CD14-positive monocyte (primary cell): Measurements from ENCODE around the gene LPIN1. TPM values are rescaled to one million over a fixed set of nuclear protein-coding genes. Genes with fewer than 3 reads are reported as not detected.

Experiments
- DNase-seq, 3 donors: peaks; one replicate each; pipeline ENCODE4 v3.0.0-alpha.2; 2011 to 2022
- H2AFZ ChIP-seq: 2 replicates; pipeline ENCODE4 v1.6.0; 2012; ENCODE audit warnings: mild to moderate bottlenecking, low read depth, low read length, inconsistent platforms; ENCODE audit not compliant: insufficient read depth, poor library complexity, severe bottlenecking
- H3K27ac ChIP-seq, 2 donors: 1 replicate in 1 of 2; 2 replicates in 1 of 2; pipeline ENCODE4 v1.5.1; 2012 to 2013; ENCODE audit warnings: low read length in 2 of 2, control low read depth in 1 of 2, inconsistent platforms in 1 of 2, low read depth in 1 of 2, mild to moderate bottlenecking in 1 of 2
- H3K27me3 ChIP-seq, 2 donors: one replicate each; pipeline versions ENCODE4 v1.6.0 to v1.6.1; 2011 to 2013; ENCODE audit warnings: low read length in 2 of 2; ENCODE audit not compliant: control insufficient read depth in 2 of 2, insufficient read depth in 2 of 2
- H3K36me3 ChIP-seq, 2 donors: replicated peaks in 1 of 2; 1 replicate in 1 of 2; 2 replicates in 1 of 2; pipeline versions ENCODE4 v1.5.1 to v1.6.1; 2012 to 2013; ENCODE audit warnings: low read length in 2 of 2, control low read depth in 1 of 2, inconsistent platforms in 1 of 2, mild to moderate bottlenecking in 1 of 2; ENCODE audit not compliant: insufficient read depth in 2 of 2, control insufficient read depth in 1 of 2
- H3K4me1 ChIP-seq, 2 donors: 1 replicate in 1 of 2; 2 replicates in 1 of 2; pipeline versions ENCODE4 v1.5.1 to v1.6.1; 2012 to 2013; ENCODE audit warnings: low read length in 2 of 2, control low read depth in 1 of 2, inconsistent platforms in 1 of 2, mild to moderate bottlenecking in 1 of 2, moderate library complexity in 1 of 2; ENCODE audit not compliant: insufficient read depth in 2 of 2, control insufficient read depth in 1 of 2
- H3K4me2 ChIP-seq: replicated peaks from 2 replicates; pipeline ENCODE3; 2012; ENCODE audit warnings: low read length, moderate library complexity, mild to moderate bottlenecking; ENCODE audit not compliant: poor library complexity, severe bottlenecking; ENCODE audit errors: extremely low read depth
- H3K4me3 ChIP-seq, 3 experiments: fragments of 200-600 bp in 1 of 3; sonication (generic) in 1 of 3; replicated peaks in 1 of 3; 1 replicate in 2 of 3; 2 replicates in 1 of 3; pipeline ENCODE4 v1.5.1; 2011 to 2013; ENCODE audit warnings: low read length in 3 of 3, mild to moderate bottlenecking in 3 of 3, control low read depth in 2 of 3, low read depth in 2 of 3, inconsistent platforms in 1 of 3, moderate library complexity in 1 of 3
- H3K79me2 ChIP-seq: 2 replicates; pipeline ENCODE4 v1.6.0; 2012; ENCODE audit warnings: mild to moderate bottlenecking, control low read depth, inconsistent platforms, low read length, moderate library complexity; ENCODE audit not compliant: insufficient read depth
- H3K9ac ChIP-seq: 2 replicates; pipeline ENCODE4 v1.6.0; 2017; ENCODE audit warnings: low read length, mild to moderate bottlenecking; ENCODE audit not compliant: insufficient read depth, poor library complexity, severe bottlenecking
- H3K9me3 ChIP-seq, 2 donors: replicated peaks in 1 of 2; 1 replicate in 1 of 2; 2 replicates in 1 of 2; pipeline versions ENCODE4 v1.5.1 to v1.6.1; 2012 to 2013; ENCODE audit warnings: low read length in 2 of 2, control low read depth in 1 of 2; ENCODE audit not compliant: control insufficient read depth in 1 of 2, insufficient read depth in 1 of 2
- H4K20me1 ChIP-seq: 2 replicates; pipeline ENCODE4 v1.6.0; 2012; ENCODE audit warnings: mild to moderate bottlenecking, low read length, control low read depth, moderate library complexity; ENCODE audit not compliant: insufficient read depth
- H3K27ac Mint-ChIP-seq, 7 donors: one replicate each; pipeline ENCODE4 v1.8.0; 2020; ENCODE audit warnings: mild to moderate bottlenecking in 7 of 7, mixed read lengths in 7 of 7, moderate library complexity in 6 of 7, inconsistent platforms in 2 of 7
- H3K27me3 Mint-ChIP-seq, 3 donors: one replicate each; pipeline ENCODE4 v1.8.0; 2021 to 2022; ENCODE audit warnings: low read depth in 3 of 3, mild to moderate bottlenecking in 3 of 3, mixed read lengths in 3 of 3, moderate library complexity in 3 of 3, inconsistent platforms in 1 of 3
- H3K36me3 Mint-ChIP-seq, 2 donors: one replicate each; pipeline ENCODE4 v1.8.0; 2020; ENCODE audit warnings: mixed read lengths in 2 of 2, inconsistent platforms in 1 of 2, mild to moderate bottlenecking in 1 of 2
- H3K4me1 Mint-ChIP-seq: one replicate; pipeline ENCODE4 v1.8.0; 2020; ENCODE audit warnings: mild to moderate bottlenecking, mixed read lengths
- H3K4me3 Mint-ChIP-seq, 2 donors: one replicate each; pipeline ENCODE4 v1.8.0; 2020; ENCODE audit warnings: mild to moderate bottlenecking in 2 of 2, mixed read lengths in 2 of 2, moderate library complexity in 1 of 2
- H3K9me3 Mint-ChIP-seq, 7 donors: one replicate each; pipeline ENCODE4 v1.8.0; 2020 to 2022; ENCODE audit warnings: mixed read lengths in 7 of 7, mild to moderate bottlenecking in 6 of 7, moderate library complexity in 6 of 7, inconsistent platforms in 2 of 7
- CTCF ChIP-seq: fragments of 200-600 bp; IDR thresholded peaks from one replicate; pipeline ENCODE4 v1.8.0; 2022; ENCODE audit warnings: antibody characterized with exemption, mild to moderate bottlenecking
- WGBS: methylation state at CpG from one replicate; pipeline ENCODE4 v1.1.5; 2013; ENCODE audit warnings: missing lambda C conversion rate; ENCODE audit not compliant: insufficient coverage; 5-methylcytosine and 5-hydroxymethylcytosine counted together
- intact Hi-C, 2 donors: fragments of 100-400 bp; cut with micrococcal nuclease; formaldehyde crosslinking; loops; one replicate each; pipeline versions ENCODE4 v1.15.0 to v1.15.1; 2023
- polyA plus RNA-seq, 3 donors: library from polyadenylated mRNA; depleted of rRNA in 1 of 3; unstranded in 2 of 3; stranded (reverse) in 1 of 3; fragments of 300-500 nt in 2 of 3; fragments of >200 nt in 1 of 3; fragmentation: Illumina TruSeq in 2 of 3; gene quantifications; 1 replicate in 2 of 3; 2 replicates in 1 of 3; pipeline ENCODE4 v1.2.3, GENCODE V29; 2012 to 2021

LPIN1 gene
- polyA plus RNA-seq, 3 donors, result 1.8 to 17.6 (median 2.7) TPM

GRCh38 chr2:11711751-11712150 is 34.7 kb upstream of the LPIN1 start:
- H3K27me3 ChIP-seq, result no peaks in the 10 kb centered on the region
- Mint-ChIP-seq H3K27ac (peak overlapping the region in 6 of 7 donors; percentile 19 to 86 (median 51)), H3K9me3 (peaks cover 0 to 2% (median 0%) of the 10 kb centered on the region in 7 donors)

GRCh38 chr2:11712866-11713265 is 33.6 kb upstream of the LPIN1 start:
- no peak overlapping the region for H3K4me3 Mint-ChIP-seq
- peak overlapping the region in 1 of 7 donors; percentile 65 for H3K27ac Mint-ChIP-seq
- no peaks in the 10 kb centered on the region for H3K36me3 Mint-ChIP-seq
- peaks cover 28% of the 10 kb centered on the region for H3K4me1 Mint-ChIP-seq
- intact Hi-C loops, result no loop called here
- peaks cover 0 to 2% (median 2%) of the 10 kb centered on the region in 3 donors for H3K27me3 Mint-ChIP-seq
- DNase-seq, result no peak
- no peak overlapping the region for H3K4me2 ChIP-seq
- no peaks in the 10 kb centered on the region for H3K9me3 ChIP-seq
- no peak overlapping the region for H3K27ac ChIP-seq
- H3K9ac ChIP-seq, result no peak overlapping the region
- H3K79me2 ChIP-seq, result no peaks in the 10 kb centered on the region
- no peaks in the 10 kb centered on the region for H4K20me1 ChIP-seq
- WGBS, result 100% methylated on average over 1 of the region's 2 CpGs
- peaks cover 0 to 2% (median 0%) of the 10 kb centered on the region in 7 donors for H3K9me3 Mint-ChIP-seq
- H2AFZ ChIP-seq, result no peak overlapping the region
- peaks cover 28 to 29% of the 10 kb centered on the region in 2 donors for H3K4me1 ChIP-seq
- H3K27me3 ChIP-seq, result no peaks in the 10 kb centered on the region
- no peak overlapping the region for H3K4me3 ChIP-seq
- no peaks in the 10 kb centered on the region for H3K36me3 ChIP-seq
- no peak for TF ChIP-seq CTCF

More at GRCh38 chr2:11711751-11712150, 34.7 kb upstream of the LPIN1 start:
- H3K4me1 Mint-ChIP-seq, result peaks cover 22% of the 10 kb centered on the region
- H3K4me3 ChIP-seq, result no peak overlapping the region
- H3K4me3 Mint-ChIP-seq, result no peak overlapping the region
- peaks cover 23 to 24% of the 10 kb centered on the region in 2 donors for H3K4me1 ChIP-seq
- peak overlapping the region; percentile 27 for H2AFZ ChIP-seq
- no peaks in the 10 kb centered on the region for H3K36me3 ChIP-seq
- no peaks in the 10 kb centered on the region for H4K20me1 ChIP-seq
- intact Hi-C loops, result no loop called here
- no peak overlapping the region for H3K9ac ChIP-seq
- peak overlapping the region; percentile 8 to 34 for H3K27ac ChIP-seq
- 66% methylated on average over 8 of the region's 8 CpGs for WGBS
- H3K27me3 Mint-ChIP-seq, result peaks cover 0 to 2% (median 2%) of the 10 kb centered on the region in 3 donors
- DNase-seq, result peak; percentile 41 to 64 (median 56)
- no peaks in the 10 kb centered on the region for H3K79me2 ChIP-seq
- no peak for TF ChIP-seq CTCF
- H3K36me3 Mint-ChIP-seq, result no peaks in the 10 kb centered on the region
- peak overlapping the region; percentile 9 for H3K4me2 ChIP-seq
- H3K9me3 ChIP-seq, result no peaks in the 10 kb centered on the region
